OCI-LY7 (cell line): ENCODE measurements around the gene OR51L1. TPM values are rescaled to one million over a fixed set of nuclear protein-coding genes. Genes with fewer than 3 reads are reported as not detected.

Source experiments
- BruUV-seq: library from RNA; stranded (reverse); fragments of 400-500 nt; replicated peaks from 2 replicates; lab custom pipeline; 2021; lab: Mats Ljungman, UMichigan
- CTCF ChIA-PET: fragments of 300-600 bp; sonication (Branson Sonifier 250); formaldehyde crosslinking; loops from one replicate; lab custom pipeline; 2022; ENCODE audit warnings: antibody characterized with exemption; ENCODE audit not compliant: unreplicated experiment; lab: Charles Lee
- POLR2A ChIA-PET: fragments of 300-600 bp; sonication (Branson Sonifier 250); formaldehyde crosslinking; loops from one replicate; lab custom pipeline; 2022; ENCODE audit warnings: antibody characterized with exemption; lab: Charles Lee
- DNase-seq: peaks from one replicate; pipeline ENCODE4 v3.0.0-alpha.2; 2015; ENCODE audit warnings: low spot score
- H2AFZ ChIP-seq: fragments of 200-600 bp; sonication (generic), shearing (Covaris generic); 2 replicates; pipeline ENCODE4 v1.6.1; 2014; ENCODE audit warnings: mild to moderate bottlenecking, antibody characterized with exemption, low read length, moderate library complexity
- H3K27ac ChIP-seq: fragments of 200-600 bp; sonication (generic); 2 replicates; pipeline ENCODE4 v1.5.1; 2014; ENCODE audit warnings: mixed run types, low read depth, mild to moderate bottlenecking, moderate library complexity, low read length, inconsistent platforms; ENCODE audit not compliant: poor library complexity, severe bottlenecking
- H3K36me3 ChIP-seq: fragments of 200-600 bp; sonication (generic); 2 replicates; pipeline ENCODE4 v1.6.1; 2014; ENCODE audit warnings: mild to moderate bottlenecking, antibody characterized with exemption, low read length, moderate library complexity, mixed read lengths; ENCODE audit not compliant: insufficient read depth
- H3K4me1 ChIP-seq: fragments of 200-600 bp; sonication (generic); 2 replicates; pipeline ENCODE4 v1.5.1; 2014; ENCODE audit warnings: mild to moderate bottlenecking, low read length; ENCODE audit not compliant: insufficient read depth, poor library complexity, severe bottlenecking
- H3K4me2 ChIP-seq: fragments of 200-600 bp; sonication (generic); 2 replicates; pipeline ENCODE4 v1.6.1; 2014; ENCODE audit warnings: mild to moderate bottlenecking, low read length
- H3K4me3 ChIP-seq: fragments of 200-600 bp; sonication (generic); 2 replicates; pipeline ENCODE4 v1.5.1; 2014; ENCODE audit warnings: mild to moderate bottlenecking, low read depth, low read length; ENCODE audit not compliant: poor library complexity, severe bottlenecking
- H3K79me2 ChIP-seq: fragments of 200-600 bp; sonication (generic); 2 replicates; pipeline ENCODE4 v1.6.1; 2016; ENCODE audit warnings: low read depth, mild to moderate bottlenecking, low read length, moderate library complexity, mixed read lengths; ENCODE audit not compliant: insufficient read depth
- H3K9me2 ChIP-seq: fragments of 200-600 bp; sonication (generic); 2 replicates; pipeline ENCODE4 v1.6.1; 2016; ENCODE audit warnings: mild to moderate bottlenecking, low read length, mixed read lengths; ENCODE audit not compliant: insufficient read depth
- H3K9me3 ChIP-seq: fragments of 200-600 bp; sonication (generic); 2 replicates; pipeline ENCODE4 v1.6.1; 2014; ENCODE audit warnings: mild to moderate bottlenecking, mixed run types, low read length, mixed read lengths
- H4K20me1 ChIP-seq: fragments of 200-600 bp; sonication (generic); 2 replicates; pipeline ENCODE4 v1.6.1; 2014; ENCODE audit warnings: mild to moderate bottlenecking, antibody characterized with exemption, low read length, moderate library complexity, mixed read lengths; ENCODE audit not compliant: insufficient read depth
- CTCF ChIP-seq: fragments of 200-600 bp; sonication (generic); conservative IDR thresholded peaks from 2 replicates; pipeline ENCODE4 v1.5.1; 2014; ENCODE audit warnings: mild to moderate bottlenecking, antibody characterized with exemption, low read length, moderate library complexity, mixed read lengths
- EZH2phosphoT487 ChIP-seq: fragments of 200-600 bp; sonication (generic); IDR thresholded peaks from 2 replicates; pipeline ENCODE4 v1.6.1; 2018; ENCODE audit warnings: low read depth, borderline replicate concordance, mild to moderate bottlenecking, mixed run types, antibody characterized with exemption, low read length, moderate library complexity, mixed read lengths
- intact Hi-C: fragments of 100-400 bp; cut with micrococcal nuclease; formaldehyde crosslinking; loops from one replicate; pipeline ENCODE4 v1.10.0; 2022; ENCODE audit not compliant: unreplicated experiment
- total RNA-seq, 2 experiments: library from RNA; depleted of rRNA in 1 of 2; stranded (reverse); fragments of >200 nt in 1 of 2; shearing (Covaris generic) in 1 of 2; gene quantifications; 2 replicates each; pipeline ENCODE4 v1.2.3, GENCODE V29; 2014 to 2022

OR51L1 gene
- total RNA-seq, 2 experiments from 2014 or later: not detected

- TF ChIP-seq CTCF: no peak
- TF ChIP-seq EZH2phosphoT487: no peak
- H3K4me3 ChIP-seq: no peak overlapping the region
- no peaks in the 10 kb centered on the region for H3K9me3 ChIP-seq
- BruUV-seq: no TSS peak
- H3K36me3 ChIP-seq: no peaks in the 10 kb centered on the region
- no peaks in the 10 kb centered on the region for H3K4me1 ChIP-seq
- H3K27ac ChIP-seq: no peak overlapping the region
- POLR2A ChIA-PET: no interaction called here
- H3K4me2 ChIP-seq: no peak overlapping the region
- DNase-seq: no peak
- intact Hi-C loops: no loop called here
- CTCF ChIA-PET: no interaction called here
- H3K79me2 ChIP-seq: no peaks in the 10 kb centered on the region
- no peaks in the 10 kb centered on the region for H3K9me2 ChIP-seq
- H2AFZ ChIP-seq: no peak overlapping the region
- no peaks in the 10 kb centered on the region for H4K20me1 ChIP-seq
Measured at GRCh38 chr11:5046754-5047330, 52.2 kb downstream of the OR51L1 start.

Other genes with a start within 250 kb of the OR51L1 start
- not detected in 2 replicates for gene OR51F1, start 224.9 kb upstream of the OR51L1 start, total RNA-seq (2014; rRNA removed; shearing (Covaris generic))
- gene OR51F1, start 224.9 kb upstream of the OR51L1 start, total RNA-seq (2022): not detected in 2 replicates
- gene OR52R1, start 190.5 kb upstream of the OR51L1 start, total RNA-seq (2014; rRNA removed; shearing (Covaris generic)): not detected in 2 replicates
- gene OR52R1, start 190.5 kb upstream of the OR51L1 start, total RNA-seq (2022): not detected in 2 replicates
- gene OR51F2, start 173.5 kb upstream of the OR51L1 start, total RNA-seq (2014; rRNA removed; shearing (Covaris generic)): not detected in 2 replicates
- gene OR51F2, start 173.5 kb upstream of the OR51L1 start, total RNA-seq (2022): not detected in 2 replicates
- gene OR51S1, start 145.6 kb upstream of the OR51L1 start, total RNA-seq (2014; rRNA removed; shearing (Covaris generic)): not detected in 2 replicates
- not detected in 2 replicates for gene OR51S1, start 145.6 kb upstream of the OR51L1 start, total RNA-seq (2022)
- gene OR51T1, start 113.0 kb upstream of the OR51L1 start, total RNA-seq (2014; rRNA removed; shearing (Covaris generic)): not detected in 2 replicates
- gene OR51T1, start 113.0 kb upstream of the OR51L1 start, total RNA-seq (2022): not detected in 2 replicates
- gene OR51A7, start 91.1 kb upstream of the OR51L1 start, total RNA-seq (2014; rRNA removed; shearing (Covaris generic)): not detected in 2 replicates
- not detected in 2 replicates for gene OR51A7, start 91.1 kb upstream of the OR51L1 start, total RNA-seq (2022)
- gene OR51G2, start 75.5 kb upstream of the OR51L1 start, total RNA-seq (2014; rRNA removed; shearing (Covaris generic)): not detected in 2 replicates
- not detected in 2 replicates for gene OR51G2, start 75.5 kb upstream of the OR51L1 start, total RNA-seq (2022)
- not detected in 2 replicates for gene OR51G1, start 70.5 kb upstream of the OR51L1 start, total RNA-seq (2014; rRNA removed; shearing (Covaris generic))
- gene OR51G1, start 70.5 kb upstream of the OR51L1 start, total RNA-seq (2022): not detected in 2 replicates
- not detected in 2 replicates for gene OR51A4, start 47.2 kb upstream of the OR51L1 start, total RNA-seq (2014; rRNA removed; shearing (Covaris generic))
- not detected in 2 replicates for gene OR51A4, start 47.2 kb upstream of the OR51L1 start, total RNA-seq (2022)
- not detected in 2 replicates for gene OR51A2, start 39.1 kb upstream of the OR51L1 start, total RNA-seq (2014; rRNA removed; shearing (Covaris generic))
- gene OR51A2, start 39.1 kb upstream of the OR51L1 start, total RNA-seq (2022): not detected in 2 replicates
- gene OR52J3, start 51.7 kb downstream of the OR51L1 start, total RNA-seq (2014; rRNA removed; shearing (Covaris generic)): not detected in 2 replicates
- not detected in 2 replicates for gene OR52J3, start 51.7 kb downstream of the OR51L1 start, total RNA-seq (2022)
- not detected in 2 replicates for gene OR52E2, start 64.8 kb downstream of the OR51L1 start, total RNA-seq (2014; rRNA removed; shearing (Covaris generic))
- gene OR52E2, start 64.8 kb downstream of the OR51L1 start, total RNA-seq (2022): not detected in 2 replicates
- not detected in 2 replicates for gene OR52E1, start 74.7 kb downstream of the OR51L1 start, total RNA-seq (2014; rRNA removed; shearing (Covaris generic))
- not detected in 2 replicates for gene OR52E1, start 74.7 kb downstream of the OR51L1 start, total RNA-seq (2022)
- gene OR52A5, start 143.5 kb downstream of the OR51L1 start, total RNA-seq (2014; rRNA removed; shearing (Covaris generic)): not detected in 2 replicates
- not detected in 2 replicates for gene OR52A5, start 143.5 kb downstream of the OR51L1 start, total RNA-seq (2022)
- gene OR52A1, start 159.9 kb downstream of the OR51L1 start, total RNA-seq (2014; rRNA removed; shearing (Covaris generic)): not detected in 2 replicates
- gene OR52A1, start 159.9 kb downstream of the OR51L1 start, total RNA-seq (2022): not detected in 2 replicates
- gene OR51V1, start 205.8 kb downstream of the OR51L1 start, total RNA-seq (2014; rRNA removed; shearing (Covaris generic)): not detected in 2 replicates
- gene OR51V1, start 205.8 kb downstream of the OR51L1 start, total RNA-seq (2022): not detected in 2 replicates
- not detected in 2 replicates for gene HBB, start 232.2 kb downstream of the OR51L1 start, total RNA-seq (2014; rRNA removed; shearing (Covaris generic))
- gene HBB, start 232.2 kb downstream of the OR51L1 start, total RNA-seq (2022): not detected in 2 replicates
- gene HBD, start 239.6 kb downstream of the OR51L1 start, total RNA-seq (2014; rRNA removed; shearing (Covaris generic)): not detected in 2 replicates
- not detected in 2 replicates for gene HBD, start 239.6 kb downstream of the OR51L1 start, total RNA-seq (2022)